GM12878 (cell line): ENCODE measurements around the gene SEMA5A. TPM values are rescaled to one million over a fixed set of nuclear protein-coding genes. Genes with fewer than 3 reads are reported as not detected.

Source experiments
- ATAC-seq: fragments of 200-7000 bp; cut with Tn5 transposase; 3 replicates; pipeline ENCODE4 v1.9.1; 2020; ENCODE audit warnings: mild to moderate bottlenecking, moderate library complexity
- BruUV-seq: library from RNA; stranded (reverse); fragments of 400-500 nt; replicated peaks from 2 replicates; lab custom pipeline; 2021; lab: Mats Ljungman, UMichigan
- CTCF ChIA-PET: fragments of 300-600 bp; sonication (Branson Sonifier 250); formaldehyde crosslinking; extraction: SDS; loops from one replicate; lab custom pipeline; 2021; ENCODE audit warnings: inconsistent platforms; lab: Yijun Ruan, JAX
- POLR2A ChIA-PET: fragments of 350-600 bp; formaldehyde crosslinking; extraction: SDS; loops from one replicate; lab custom pipeline; 2021; ENCODE audit warnings: inconsistent platforms; lab: Charles Lee
- RAD21 ChIA-PET: fragments of 300-600 bp; sonication (Branson Sonifier 250); formaldehyde crosslinking; loops from one replicate; lab custom pipeline; 2023; ENCODE audit warnings: antibody characterized with exemption; ENCODE audit not compliant: unreplicated experiment; lab: Charles Lee
- SMC1A ChIA-PET: fragments of 300-600 bp; sonication (Branson Sonifier 250); formaldehyde crosslinking; loops from one replicate; lab custom pipeline; 2023; ENCODE audit not compliant: unreplicated experiment, uncharacterized antibody; lab: Charles Lee
- DNase-seq: peaks from one replicate; pipeline ENCODE4 v3.0.0-alpha.2; 2011; ENCODE audit warnings: low read depth, low spot score
- FAIRE-seq: peaks from 3 replicates; lab custom pipeline; 2011; peaks lifted over from hg19 to GRCh38; lab: Jason Lieb, UNC
- H2AFZ ChIP-seq: 2 replicates; pipeline ENCODE4 v1.6.0; 2011; ENCODE audit warnings: low read depth, low read length, control low read depth; ENCODE audit not compliant: control insufficient read depth
- H3K27ac ChIP-seq: 2 replicates; pipeline ENCODE4 v1.5.1; 2011; ENCODE audit warnings: control low read depth; ENCODE audit not compliant: control insufficient read depth, insufficient read depth
- H3K27me3 ChIP-seq, 2 experiments: replicated peaks in 1 of 2; 2 replicates each; pipeline versions ENCODE4 v1.6.0 to v1.6.1; 2011; ENCODE audit warnings: low read length in 1 of 2; ENCODE audit not compliant: control insufficient read depth in 2 of 2, insufficient read depth in 2 of 2
- H3K36me3 ChIP-seq, 2 experiments: 2 replicates each; pipeline ENCODE4 v1.5.1; 2011; ENCODE audit warnings: low read length in 1 of 2; ENCODE audit not compliant: control insufficient read depth in 2 of 2, insufficient read depth in 2 of 2
- H3K4me1 ChIP-seq: 2 replicates; pipeline ENCODE4 v1.6.1; 2011; ENCODE audit warnings: mild to moderate bottlenecking, low read length, moderate library complexity, mixed read lengths; ENCODE audit not compliant: control insufficient read depth, insufficient read depth
- H3K4me2 ChIP-seq: 2 replicates; pipeline ENCODE4 v1.6.0; 2011; ENCODE audit warnings: control low read depth; ENCODE audit not compliant: control insufficient read depth, insufficient read depth
- H3K4me3 ChIP-seq: fragments of 200-600 bp; sonication (generic); 2 replicates; pipeline ENCODE4 v1.5.1; 2016
- H3K79me2 ChIP-seq: 2 replicates; pipeline ENCODE4 v1.6.0; 2011; ENCODE audit warnings: low read length; ENCODE audit not compliant: control insufficient read depth, insufficient read depth
- H3K9ac ChIP-seq: 2 replicates; pipeline ENCODE4 v1.8.0; 2011; ENCODE audit warnings: low read length, control low read depth, mixed read lengths; ENCODE audit not compliant: control insufficient read depth, insufficient read depth
- H3K9me3 ChIP-seq: replicated peaks from 3 replicates; pipeline ENCODE4 v1.5.1; 2011; ENCODE audit warnings: mild to moderate bottlenecking, low read length; ENCODE audit not compliant: control insufficient read depth, insufficient read depth
- H4K20me1 ChIP-seq: 2 replicates; pipeline ENCODE4 v1.6.0; 2011; ENCODE audit not compliant: control insufficient read depth, insufficient read depth
- ASH2L ChIP-seq: fragments of 300-600, 200-600 bp; sonication (generic); IDR thresholded peaks from 2 replicates; pipeline ENCODE4 v1.6.1; 2017; ENCODE audit warnings: low read depth, mild to moderate bottlenecking, borderline replicate concordance
- EED ChIP-seq: sonication (generic); IDR thresholded peaks from 2 replicates; pipeline ENCODE4 v1.6.1; 2016; ENCODE audit warnings: antibody characterized with exemption, low read depth
- HSF1 ChIP-seq: fragments of 150-350 bp; IDR thresholded peaks from 2 replicates; pipeline ENCODE4 v1.6.1; 2014; ENCODE audit warnings: mild to moderate bottlenecking, low read depth, low read length
- IRF5 ChIP-seq: fragments of 450-650 bp; IDR thresholded peaks from 2 replicates; pipeline ENCODE4 v1.6.1; 2017; ENCODE audit warnings: borderline replicate concordance
- JUNB ChIP-seq: IDR thresholded peaks from 2 replicates; pipeline ENCODE4 v1.6.1; 2016; ENCODE audit warnings: antibody characterized with exemption, mild to moderate bottlenecking
- MTA3 ChIP-seq: IDR thresholded peaks from 2 replicates; pipeline ENCODE4 v1.6.1; 2012; ENCODE audit warnings: low read length, inconsistent platforms, borderline replicate concordance
- NFXL1 ChIP-seq: fragments of 450-650 bp; IDR thresholded peaks from 2 replicates; pipeline ENCODE4 v1.6.1; 2017; ENCODE audit warnings: antibody characterized with exemption, mild to moderate bottlenecking, borderline replicate concordance
- POU2F2 ChIP-seq: IDR thresholded peaks from 3 replicates; pipeline ENCODE4 v1.6.1; 2011; ENCODE audit warnings: low read depth, mild to moderate bottlenecking, low read length, borderline replicate concordance
- RFX5 ChIP-seq: IDR thresholded peaks from 2 replicates; pipeline ENCODE4 v1.6.1; 2011; ENCODE audit warnings: low read depth, low read length, improper control_type of control experiment
- ZNF24 ChIP-seq: fragments of 450-650 bp; IDR thresholded peaks from 2 replicates; pipeline ENCODE4 v1.6.1; 2017; ENCODE audit warnings: antibody characterized with exemption, mild to moderate bottlenecking
- ZNF274 ChIP-seq: IDR thresholded peaks from one replicate; pipeline ENCODE4 v1.8.0; 2011; ENCODE audit not compliant: insufficient read length, insufficient read depth
- ZNF687 ChIP-seq: fragments of 450-650 bp; IDR thresholded peaks from 2 replicates; pipeline ENCODE4 v1.6.1; 2017; ENCODE audit warnings: mild to moderate bottlenecking, moderate library complexity
- WGBS: methylation state at CpG from one replicate; pipeline ENCODE4 v1.1.6; 2016; ENCODE audit warnings: low lambda C conversion rate; ENCODE audit not compliant: insufficient replicate concordance, insufficient coverage; ENCODE audit errors: missing lambda C conversion rate; 5-methylcytosine and 5-hydroxymethylcytosine counted together
- in situ Hi-C: fragments of 300-500 bp; cut with MboI; formaldehyde crosslinking; loops from 9 replicates; pipeline ENCODE4 v1.14.3; 2018; ENCODE audit warnings: mixed read lengths
- intact Hi-C: fragments of 100-400 bp; cut with micrococcal nuclease; formaldehyde crosslinking; loops from one replicate; pipeline ENCODE4 v1.14.2; 2022; ENCODE audit not compliant: unreplicated experiment
- polyA plus RNA-seq, 11 experiments: library from polyadenylated mRNA; depleted of rRNA in 4 of 11; unstranded in 6 of 11; stranded (reverse) in 5 of 11; fragments of >200 nt; fragmentation: Nextera tagmentation in 4 of 11; fragmentation: Illumina TruSeq in 1 of 11; extraction: Ambion mirVana in 4 of 11; extraction: Trizol in 1 of 11; gene quantifications; 1 replicate in 1 of 11; 2 replicates in 10 of 11; pipeline versions ENCODE4 v1.2.1 to v1.2.3, GENCODE V29; 2011 to 2016; ENCODE audit warnings: inconsistent platforms in 2 of 11, missing spikeins in 2 of 11, low read depth in 1 of 11
- total RNA-seq, 4 experiments: library from RNA; depleted of rRNA in 3 of 4; stranded (reverse); fragments of >200 nt in 3 of 4; fragmentation: Illumina TruSeq in 1 of 4; extraction: Trizol in 1 of 4; gene quantifications; 2 replicates each; pipeline versions ENCODE4 v1.2.1 to v1.2.3, GENCODE V29; 2013 to 2021
- TF ChIP-seq, protein P1 (sequence below): fragments of 150-350 bp; IDR thresholded peaks from 2 replicates; pipeline ENCODE4 v1.6.1; 2016; ENCODE audit warnings: low read depth, low read length
- TF ChIP-seq, protein P2 (sequence below): IDR thresholded peaks from 2 replicates; pipeline ENCODE4 v1.6.1; 2012; ENCODE audit warnings: low read depth, low read length, improper control_type of control experiment

Gene SEMA5A
- total and polyA plus RNA-seq, 10 of the 15 experiments (the other 5 are each of a cell fraction or from before 2014, with no cell fraction given) = 0.03 to 2.4 (median 0.09) TPM; not detected in 1

GRCh38 chr5:9401786-9402472 is 143.9 kb downstream of the SEMA5A start:
- CTCF ChIA-PET = no interaction called here
- H3K27ac ChIP-seq = no peak overlapping the region
- no peak for FAIRE-seq
- BruUV-seq = no TSS peak
- H3K27me3 ChIP-seq = no peaks in the 10 kb centered on the region; a peak in 2 of 4 replicates
- H3K4me2 ChIP-seq = no peak overlapping the region
- H3K4me3 ChIP-seq = no peak overlapping the region
- POLR2A ChIA-PET = no interaction called here
- H2AFZ ChIP-seq = no peak overlapping the region
- H3K9ac ChIP-seq = no peak overlapping the region
- 8% methylated on average over 4 of the region's 4 CpGs for WGBS
- RAD21 ChIA-PET = no interaction called here
- ATAC-seq = no peak
- H3K79me2 ChIP-seq = no peaks in the 10 kb centered on the region
- DNase-seq = no peak
- H3K36me3 ChIP-seq = no peaks in the 10 kb centered on the region
- H3K9me3 ChIP-seq = no peaks in the 10 kb centered on the region; the same call in 2 of the 3 replicates
- SMC1A ChIA-PET = no interaction called here
- no peaks in the 10 kb centered on the region for H4K20me1 ChIP-seq
- intact Hi-C loops (no loop called here), in situ Hi-C loops (no loop called here)
- H3K4me1 ChIP-seq = no peaks in the 10 kb centered on the region
- TF ChIP-seq RFX5 = no peak
- TF ChIP-seq, protein P1, sequence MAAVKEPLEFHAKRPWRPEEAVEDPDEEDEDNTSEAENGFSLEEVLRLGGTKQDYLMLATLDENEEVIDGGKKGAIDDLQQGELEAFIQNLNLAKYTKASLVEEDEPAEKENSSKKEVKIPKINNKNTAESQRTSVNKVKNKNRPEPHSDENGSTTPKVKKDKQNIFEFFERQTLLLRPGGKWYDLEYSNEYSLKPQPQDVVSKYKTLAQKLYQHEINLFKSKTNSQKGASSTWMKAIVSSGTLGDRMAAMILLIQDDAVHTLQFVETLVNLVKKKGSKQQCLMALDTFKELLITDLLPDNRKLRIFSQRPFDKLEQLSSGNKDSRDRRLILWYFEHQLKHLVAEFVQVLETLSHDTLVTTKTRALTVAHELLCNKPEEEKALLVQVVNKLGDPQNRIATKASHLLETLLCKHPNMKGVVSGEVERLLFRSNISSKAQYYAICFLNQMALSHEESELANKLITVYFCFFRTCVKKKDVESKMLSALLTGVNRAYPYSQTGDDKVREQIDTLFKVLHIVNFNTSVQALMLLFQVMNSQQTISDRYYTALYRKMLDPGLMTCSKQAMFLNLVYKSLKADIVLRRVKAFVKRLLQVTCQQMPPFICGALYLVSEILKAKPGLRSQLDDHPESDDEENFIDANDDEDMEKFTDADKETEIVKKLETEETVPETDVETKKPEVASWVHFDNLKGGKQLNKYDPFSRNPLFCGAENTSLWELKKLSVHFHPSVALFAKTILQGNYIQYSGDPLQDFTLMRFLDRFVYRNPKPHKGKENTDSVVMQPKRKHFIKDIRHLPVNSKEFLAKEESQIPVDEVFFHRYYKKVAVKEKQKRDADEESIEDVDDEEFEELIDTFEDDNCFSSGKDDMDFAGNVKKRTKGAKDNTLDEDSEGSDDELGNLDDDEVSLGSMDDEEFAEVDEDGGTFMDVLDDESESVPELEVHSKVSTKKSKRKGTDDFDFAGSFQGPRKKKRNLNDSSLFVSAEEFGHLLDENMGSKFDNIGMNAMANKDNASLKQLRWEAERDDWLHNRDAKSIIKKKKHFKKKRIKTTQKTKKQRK = no peak
- no peak for TF ChIP-seq ZNF687
- TF ChIP-seq MTA3 = no peak
- no peak for TF ChIP-seq ZNF24
- TF ChIP-seq JUNB = no peak
- TF ChIP-seq ZNF274 = no peak
- TF ChIP-seq EED = no peak
- TF ChIP-seq, protein P2, sequence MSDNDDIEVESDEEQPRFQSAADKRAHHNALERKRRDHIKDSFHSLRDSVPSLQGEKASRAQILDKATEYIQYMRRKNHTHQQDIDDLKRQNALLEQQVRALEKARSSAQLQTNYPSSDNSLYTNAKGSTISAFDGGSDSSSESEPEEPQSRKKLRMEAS = no peak
- TF ChIP-seq IRF5 = no peak
- no peak for TF ChIP-seq HSF1
- no peak for TF ChIP-seq NFXL1
- no peak for TF ChIP-seq POU2F2
- TF ChIP-seq ASH2L = no peak
